Duodenal mucosa (tissue), 2 donors: Measurements from ENCODE around the gene RAD9A.

Source experiments
- H3K27ac ChIP-seq: one replicate; pipeline ENCODE4 v1.7.0; 2013; ENCODE audit warnings: low read depth, low read length
- H3K27me3 ChIP-seq, 2 donors: one replicate each; pipeline ENCODE4 v1.7.0; 2013; ENCODE audit warnings: low read length in 2 of 2, control low read depth in 1 of 2; ENCODE audit not compliant: insufficient read depth in 2 of 2, control insufficient read depth in 1 of 2
- H3K36me3 ChIP-seq, 2 donors: one replicate each; pipeline ENCODE4 v1.7.0; 2013; ENCODE audit warnings: low read length in 2 of 2, control low read depth in 1 of 2; ENCODE audit not compliant: insufficient read depth in 2 of 2, control insufficient read depth in 1 of 2
- H3K4me1 ChIP-seq, 2 donors: one replicate each; pipeline ENCODE4 v1.7.0; 2013; ENCODE audit warnings: low read length in 2 of 2, control low read depth in 1 of 2; ENCODE audit not compliant: insufficient read depth in 2 of 2, control insufficient read depth in 1 of 2
- H3K4me3 ChIP-seq, 2 donors: one replicate each; pipeline ENCODE4 v1.7.0; 2013; ENCODE audit warnings: low read length in 2 of 2, low read depth in 1 of 2
- H3K9ac ChIP-seq, 2 donors: one replicate each; pipeline ENCODE4 v1.7.0; 2013; ENCODE audit warnings: low read length in 2 of 2, low read depth in 1 of 2
- H3K9me3 ChIP-seq, 2 donors: one replicate each; pipeline ENCODE4 v1.7.0; 2013; ENCODE audit warnings: low read length in 2 of 2, control low read depth in 1 of 2; ENCODE audit not compliant: control insufficient read depth in 1 of 2

RAD9A gene

GRCh38 chr11:67441731-67442351 is 50.1 kb downstream of the RAD9A start:
- Histone ChIP-seq H3K36me3 (peaks cover 4 to 32% of the 10 kb centered on the region in 2 donors), H3K9me3 (no peaks in the 10 kb centered on the region), H3K27ac (no peak overlapping the region), H3K4me1 (peaks cover 21 to 33% of the 10 kb centered on the region in 2 donors), H3K9ac (peak overlapping the region; percentile 74 to 92), H3K4me3 (peak overlapping the region; percentile 79 to 85), H3K27me3 (no peaks in the 10 kb centered on the region)

DNA sequence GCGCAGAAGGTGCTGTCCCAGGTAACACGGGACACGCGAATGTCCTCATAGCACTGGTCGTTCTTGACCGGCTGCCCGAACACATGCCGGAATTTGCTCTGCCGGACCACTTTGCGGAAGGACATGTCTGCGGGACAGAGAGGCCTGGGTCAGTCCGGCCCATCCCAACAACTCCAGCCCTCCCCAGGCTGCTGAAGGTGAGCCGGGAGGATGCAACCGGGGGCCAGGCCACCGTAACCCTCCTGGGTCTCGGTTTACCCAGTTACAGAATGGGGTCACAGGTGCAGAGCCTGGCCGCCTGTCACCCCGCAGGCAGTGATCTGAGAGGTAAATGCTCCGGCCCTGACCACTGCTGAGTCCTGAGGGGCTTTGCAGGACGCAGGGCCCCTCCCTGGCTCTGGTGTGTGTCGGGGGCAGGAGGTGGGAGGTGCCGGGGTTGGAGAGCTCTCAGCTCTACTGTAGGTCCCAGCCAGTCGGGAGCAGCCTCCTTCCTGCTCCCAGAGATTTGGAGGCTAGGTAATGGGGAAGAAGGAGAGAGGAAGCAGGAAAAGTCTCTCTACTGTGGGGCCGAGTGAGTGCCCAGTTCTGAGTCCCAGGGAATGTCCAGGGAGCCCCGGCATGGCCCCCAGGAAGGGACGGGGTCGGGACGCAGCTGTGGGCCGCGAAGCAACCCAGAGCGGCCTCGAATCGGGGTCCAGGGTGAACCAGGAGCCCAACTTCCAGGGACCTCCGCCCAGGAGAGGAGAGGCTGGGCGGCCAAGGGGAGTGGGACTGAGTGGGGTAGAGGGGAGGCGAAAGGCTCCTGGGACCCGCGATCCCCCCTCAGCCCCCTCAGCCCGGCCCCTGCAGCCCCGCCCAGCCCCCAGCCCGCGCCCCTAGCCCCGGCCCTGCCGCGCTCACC is 51.0 kb downstream of the RAD9A start:
- Histone ChIP-seq H3K9me3 (no peaks in the 10 kb centered on the region), H3K27me3 (no peaks in the 10 kb centered on the region), H3K4me1 (peaks cover 21 to 34% of the 10 kb centered on the region in 2 donors), H3K4me3 (peak overlapping the region; percentile 79 to 85), H3K27ac (peak overlapping the region; percentile 84), H3K9ac (peak overlapping the region; percentile 74 to 92), H3K36me3 (peaks cover 4 to 26% of the 10 kb centered on the region in 2 donors)

GRCh38 chr11:67445515-67445914 is 53.7 kb downstream of the RAD9A start:
- Histone ChIP-seq H3K9ac (no peak overlapping the region), H3K9me3 (no peaks in the 10 kb centered on the region), H3K4me1 (peaks cover 16 to 37% of the 10 kb centered on the region in 2 donors), H3K4me3 (no peak overlapping the region), H3K36me3 (peaks cover 4 to 11% of the 10 kb centered on the region in 2 donors), H3K27ac (no peak overlapping the region), H3K27me3 (no peaks in the 10 kb centered on the region)
